ENCODE results near the gene KATNAL2.

Gene KATNAL2

DNA sequence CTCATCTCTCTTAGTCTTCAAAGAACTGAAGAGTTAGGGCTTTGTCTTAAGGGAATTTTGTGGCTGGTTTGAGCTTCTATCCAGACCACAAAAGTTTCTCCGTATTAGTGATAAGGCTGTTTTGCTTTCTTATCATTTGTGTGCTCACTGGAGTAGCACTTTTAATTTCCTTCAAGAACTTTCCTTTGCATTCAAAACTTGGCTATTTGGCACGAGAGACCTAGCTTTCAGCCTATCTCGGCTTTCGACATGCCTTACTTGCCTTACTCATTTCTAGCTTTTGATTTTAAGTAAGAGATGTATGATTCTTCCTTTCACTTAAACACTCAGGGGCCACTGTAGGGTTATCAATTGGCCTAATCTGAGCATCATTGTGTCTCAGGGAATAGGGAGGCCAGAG lies 203.0 kb downstream of the KATNAL2 start:
- FAIRE-seq: no peak

- FAIRE-seq: no peak
Observed at GRCh38 chr18:47121146-47121545, 203.7 kb downstream of the KATNAL2 start.

GRCh38 chr18:47141289-47141688 lies 223.9 kb downstream of the KATNAL2 start:
- no peak for FAIRE-seq

- no peak for FAIRE-seq
Observed at GRCh38 chr18:47143153-47143552, 225.8 kb downstream of the KATNAL2 start.

DNA sequence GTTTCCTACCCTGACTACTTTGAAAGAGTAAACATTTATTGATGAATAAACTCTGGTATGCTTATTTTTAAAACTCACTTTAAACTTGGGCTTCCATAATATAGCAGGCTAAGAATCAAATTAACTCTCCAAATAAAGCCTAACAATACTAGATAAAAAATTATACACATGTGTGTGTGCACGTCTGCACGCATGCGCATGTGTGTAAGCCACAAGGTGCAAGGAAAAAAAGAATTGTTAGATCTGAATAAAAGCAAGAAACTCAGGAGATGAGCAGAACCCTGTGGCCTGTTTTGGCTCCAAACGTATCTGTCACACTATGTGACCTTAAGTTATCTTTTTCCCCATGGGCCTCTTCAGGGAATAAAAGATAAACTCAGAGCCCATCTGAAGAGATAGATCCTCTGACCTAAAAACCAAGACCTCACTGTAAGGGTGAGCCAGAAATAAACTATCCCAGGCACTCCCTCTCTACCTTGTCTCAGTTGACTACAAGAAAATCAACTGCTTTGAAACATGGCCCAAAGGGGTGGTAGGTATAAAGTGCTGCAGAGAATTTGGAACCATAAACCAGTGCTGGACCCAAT lies 226.6 kb downstream of the KATNAL2 start:
- no peak for FAIRE-seq

- no peak for FAIRE-seq
Observed at GRCh38 chr18:47146206-47146605, 228.8 kb downstream of the KATNAL2 start.

DNA sequence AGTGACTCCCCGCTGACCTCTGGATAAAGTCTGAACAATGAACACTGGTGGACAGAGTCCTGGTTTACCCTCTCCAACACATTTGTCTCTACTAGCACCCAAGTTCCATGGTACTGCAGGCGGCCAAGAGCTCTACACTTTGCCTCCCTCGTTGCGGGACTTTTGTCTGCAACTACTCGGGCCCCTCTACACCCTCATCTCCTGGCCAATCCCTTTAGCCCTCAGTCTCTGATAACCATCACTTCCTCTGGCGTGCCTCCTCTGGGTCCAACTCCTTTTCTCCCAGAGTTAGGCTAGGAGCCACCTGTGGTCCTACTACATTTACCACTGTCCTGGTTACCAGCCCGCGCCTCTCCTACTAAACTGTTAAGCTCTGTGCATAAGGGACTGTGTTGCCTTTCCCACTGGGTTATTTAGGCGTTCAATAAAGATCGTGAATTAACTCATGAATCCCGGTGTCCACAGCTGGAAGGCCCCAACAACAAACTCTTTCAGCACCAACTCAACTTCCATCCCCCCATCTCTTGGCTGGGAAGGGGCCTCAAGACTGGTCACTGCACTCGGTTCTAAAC lies 232.1 kb downstream of the KATNAL2 start:
- no peak for FAIRE-seq

DNA sequence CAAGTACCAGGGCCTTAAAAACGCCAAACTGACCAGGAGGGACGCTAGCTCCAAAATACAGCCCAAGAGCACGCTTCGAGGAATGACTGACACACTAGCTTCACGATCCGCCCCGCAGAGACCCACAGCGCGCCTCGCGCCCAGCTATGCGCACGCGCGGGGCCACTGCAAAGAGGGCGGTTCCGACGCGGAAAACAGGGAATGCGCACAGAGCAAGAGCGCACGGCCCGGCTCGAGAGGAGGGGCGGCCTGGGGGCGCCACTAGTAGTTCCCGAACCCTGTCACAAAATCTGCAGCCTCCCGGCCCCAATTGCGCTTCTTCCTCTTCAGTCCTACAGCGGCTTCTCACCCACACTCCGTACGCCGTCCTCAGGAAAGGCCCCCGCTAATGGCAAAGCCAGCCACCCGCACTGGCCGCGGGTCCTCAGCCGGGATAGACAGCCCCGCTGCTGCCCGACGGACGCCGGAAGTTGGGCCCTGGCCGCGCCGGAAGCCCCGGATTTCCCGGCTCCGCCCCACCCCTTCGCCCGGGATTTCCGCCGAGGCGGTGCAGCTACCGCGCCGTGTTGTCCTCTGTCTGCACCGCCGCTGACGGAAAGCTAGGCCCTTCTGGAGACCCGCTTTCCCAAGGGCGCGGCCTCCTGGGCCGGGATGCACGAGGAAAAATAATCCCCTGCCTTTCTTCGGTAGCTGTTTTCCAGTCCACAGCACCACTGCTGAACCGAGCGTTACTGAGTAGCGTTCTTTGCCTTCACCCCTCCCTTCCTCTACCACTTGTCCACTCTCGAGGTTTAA lies 232.8 kb downstream of the KATNAL2 start, which contains the start of gene HDHD2:
Gene HDHD2, minus strand, starts transcription at position 472 of the 795 bp plus-strand sequence. CDS start 14,061 bp downstream, outside the sequence.
- FAIRE-seq: no peak

DNA sequence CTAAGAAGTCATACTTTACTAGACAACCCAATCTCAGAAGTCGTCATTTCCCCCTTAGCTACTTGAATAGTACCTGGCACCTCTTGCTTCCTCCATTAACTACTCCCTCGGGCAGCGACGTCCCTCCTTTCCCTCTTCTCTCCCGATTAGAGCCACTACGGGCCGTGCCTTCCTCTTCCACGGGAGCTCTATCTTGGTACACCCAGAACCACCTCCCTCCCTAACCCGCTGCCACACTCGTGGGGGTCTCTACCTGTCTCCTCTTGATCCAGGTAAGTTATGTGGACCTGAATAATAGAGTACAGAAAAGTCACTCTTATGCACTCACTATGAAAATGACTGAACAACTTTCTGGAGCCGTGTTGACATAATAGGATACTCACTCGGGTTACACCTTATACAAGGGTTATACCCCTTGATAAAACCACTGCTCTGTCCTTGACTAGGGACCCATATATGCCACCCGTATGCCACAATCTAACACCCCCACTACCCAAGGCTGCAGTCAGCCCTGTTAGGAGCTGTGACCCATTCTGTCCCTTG lies 233.5 kb downstream of the KATNAL2 start:
- FAIRE-seq: no peak

GRCh38 chr18:47151439-47151838 lies 234.0 kb downstream of the KATNAL2 start:
- no peak for FAIRE-seq

Data from A204.1 (cell line).